Large intestine (tissue), 3 donors: Measurements from ENCODE around the gene CCDC43. TPM values are rescaled to one million over a fixed set of nuclear protein-coding genes. Genes with fewer than 3 reads are reported as not detected.
A peak's percentile ranks its signal among the peaks of the same experiment; 100 is the strongest.
"Not testable (repeated sequence)": the region's sequence is repeated elsewhere in the genome, so short reads cannot be mapped to it uniquely, and the experiment has no call there.

Experiments used
- DNase-seq, 2 donors: peaks; one replicate each; pipeline versions ENCODE4 v3.0.0 to v3.0.0-alpha.2; 2013
- H3K27ac ChIP-seq: one replicate; pipeline ENCODE4 v1.5.1; 2013; ENCODE audit warnings: low read length
- H3K27me3 ChIP-seq: 2 replicates; pipeline ENCODE4 v1.6.1; 2013; ENCODE audit warnings: low read length; ENCODE audit not compliant: control insufficient read depth, insufficient read depth
- H3K36me3 ChIP-seq: 2 replicates; pipeline ENCODE4 v1.6.1; 2013; ENCODE audit warnings: low read length; ENCODE audit not compliant: control insufficient read depth, insufficient read depth
- H3K4me1 ChIP-seq: one replicate; pipeline ENCODE4 v1.6.1; 2013; ENCODE audit warnings: low read length; ENCODE audit not compliant: control insufficient read depth, insufficient read depth
- H3K4me3 ChIP-seq: one replicate; pipeline ENCODE4 v1.5.1; 2013; ENCODE audit warnings: low read length
- H3K9me3 ChIP-seq: one replicate; pipeline ENCODE4 v1.6.1; 2013; ENCODE audit warnings: mild to moderate bottlenecking, low read depth, low read length, moderate library complexity; ENCODE audit not compliant: control insufficient read depth
- WGBS: methylation state at CpG from one replicate; pipeline ENCODE4 v1.1.5; 2013; ENCODE audit warnings: low lambda C conversion rate; ENCODE audit not compliant: insufficient coverage; 5-methylcytosine and 5-hydroxymethylcytosine counted together
- polyA plus RNA-seq: library from polyadenylated mRNA; unstranded; fragments of 120-200 nt; gene quantifications from one replicate; pipeline ENCODE4 v1.2.1, GENCODE V29; 2013

The CCDC43 gene
- polyA plus RNA-seq, 1 donor, result 25.5 TPM

DNA sequence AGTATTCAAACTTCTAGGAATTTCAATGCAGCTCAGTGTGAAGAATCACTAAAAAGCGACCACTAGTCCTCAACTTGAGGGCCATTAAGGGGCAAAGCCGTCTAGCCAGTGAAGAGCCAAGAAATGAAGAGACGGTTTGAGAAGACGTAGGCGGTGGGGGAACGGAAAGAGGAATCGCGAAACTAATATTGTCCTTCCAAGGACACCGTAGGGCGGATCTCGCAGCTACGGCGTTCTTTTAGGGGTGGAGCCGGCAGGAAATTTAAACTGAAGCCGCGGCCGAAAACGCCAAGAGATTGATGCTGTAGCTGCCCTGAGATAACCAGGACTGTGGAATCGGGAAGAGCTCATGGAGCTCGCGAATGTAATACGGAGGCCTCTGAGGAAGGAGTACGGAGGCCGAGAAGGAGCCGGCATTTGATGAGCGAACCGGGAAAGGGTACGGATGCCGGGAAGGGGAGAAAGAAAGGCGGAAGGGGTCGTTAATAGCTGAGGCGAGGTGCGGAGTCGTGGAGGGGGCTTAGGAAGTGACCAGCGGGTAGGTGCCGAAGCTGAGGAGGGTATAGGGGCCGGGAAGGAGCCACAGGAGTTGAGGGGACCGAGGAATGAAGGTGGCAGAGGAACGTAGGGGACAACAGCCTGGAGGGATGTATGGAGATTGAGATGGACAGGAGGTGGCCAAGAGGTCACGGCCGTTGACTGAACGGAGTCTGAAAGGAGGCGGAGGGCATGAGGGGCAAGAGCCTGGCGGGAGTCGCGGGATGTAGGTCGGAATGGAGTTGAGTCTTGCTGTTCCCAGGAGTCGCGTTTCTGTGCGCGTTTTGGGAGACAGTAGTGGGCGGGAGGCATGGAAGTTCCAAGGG, 19.1 kb upstream of the CCDC43 start, which contains the start of gene DBF4B:
Gene DBF4B (plus strand): TSS at position 265 of the 863 bp plus-strand sequence. CDS start 156 bp downstream, at position 421.
- Histone ChIP-seq H3K36me3 (no peaks in the 10 kb centered on the region), H3K9me3 (no peaks in the 10 kb centered on the region), H3K27me3 (no peaks in the 10 kb centered on the region), H3K4me1 (no peaks in the 10 kb centered on the region), H3K4me3 (peak within 1 kb of the TSS; percentile 83), H3K27ac (peak within 1 kb of the TSS; percentile 63)
- peak; percentile 78 to 94 for DNase-seq
- 2% methylated on average over 13 of the region's 52 CpGs for WGBS

DNA sequence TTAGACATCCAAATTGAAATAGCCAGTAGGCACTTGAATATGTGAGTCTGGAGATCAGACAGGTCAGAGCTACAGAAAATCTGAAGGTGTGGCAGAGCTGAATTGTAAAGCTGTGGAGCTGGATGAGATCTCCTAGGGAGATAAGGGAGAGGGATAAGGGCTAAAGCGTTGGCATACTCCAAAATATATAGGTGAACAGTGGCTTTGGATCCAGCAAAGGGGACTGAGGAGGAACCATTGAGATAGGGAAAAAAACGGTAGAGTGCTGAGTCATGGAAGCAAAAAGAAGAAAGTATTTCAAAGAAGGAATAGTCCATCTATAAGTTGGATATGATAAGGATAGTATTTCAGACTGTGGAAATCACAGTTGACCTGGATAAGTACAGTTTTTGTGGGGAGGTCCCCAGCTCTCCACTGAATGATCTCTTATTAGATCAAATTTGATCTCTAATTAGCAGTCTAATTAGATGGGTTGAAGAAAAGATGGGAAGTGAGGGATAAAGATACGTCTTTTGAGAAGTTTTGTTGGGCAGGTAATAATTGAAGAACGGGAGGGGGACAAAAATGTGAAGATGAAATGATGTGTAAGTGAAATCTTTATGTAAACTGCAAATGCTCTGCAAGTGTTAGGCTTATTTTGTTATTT, 18.3 kb upstream of the CCDC43 start:
- peak in 1 of 2 donors; percentile 3 for DNase-seq
- Histone ChIP-seq H3K4me3 (peak overlapping the region; percentile 83), H3K27ac (peak overlapping the region; percentile 63), H3K4me1 (no peaks in the 10 kb centered on the region), H3K9me3 (no peaks in the 10 kb centered on the region), H3K27me3 (no peaks in the 10 kb centered on the region), H3K36me3 (no peaks in the 10 kb centered on the region)
- whole genome bisulfite sequencing, result 44% methylated on average over 2 of the region's 4 CpGs

DNA sequence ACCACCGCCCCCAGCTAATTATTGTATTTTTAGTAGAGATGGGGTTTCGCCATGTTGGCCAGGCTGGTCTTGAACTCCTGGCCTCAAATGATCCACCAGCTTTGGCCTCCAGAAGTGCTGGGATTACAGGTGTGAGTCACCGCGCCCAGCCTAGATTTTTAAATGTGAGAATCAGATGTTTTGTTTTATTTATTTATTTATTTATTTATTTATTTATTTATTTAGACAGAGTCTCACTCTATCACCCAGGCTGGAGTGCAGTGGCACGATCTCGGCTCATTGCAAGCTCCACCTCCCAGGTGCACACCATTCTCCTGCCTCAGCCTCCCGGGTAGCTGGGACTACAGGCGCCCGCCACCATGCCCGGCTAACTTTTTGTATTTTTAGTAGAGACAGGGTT, 10.7 kb upstream of the CCDC43 start:
- not testable (repeated sequence) for H3K36me3 ChIP-seq, H3K9me3 ChIP-seq, H3K4me1 ChIP-seq, H3K27me3 ChIP-seq, DNase-seq, H3K4me3 ChIP-seq, H3K27ac ChIP-seq
- no CpG with 5 or more reads among the region's 10 CpGs for WGBS

DNA sequence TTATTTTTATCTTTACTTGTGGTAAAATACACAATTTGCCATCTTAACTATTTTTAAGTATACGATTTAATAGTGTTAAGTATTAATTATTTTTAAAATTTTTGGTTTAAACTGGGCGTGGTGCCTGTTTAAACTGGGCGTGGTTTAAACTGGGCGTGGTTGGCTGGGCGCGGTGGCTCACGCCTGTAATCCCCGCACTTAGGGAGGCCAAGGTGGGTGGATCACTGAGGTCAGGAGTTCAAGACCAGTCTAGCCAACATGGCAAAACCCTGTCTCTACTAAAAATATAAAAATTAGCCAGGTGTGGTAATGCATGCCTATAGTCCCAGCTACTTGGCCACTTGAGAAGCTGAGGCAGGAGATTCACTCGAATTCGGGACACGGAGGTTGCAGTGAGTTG, 4.0 kb upstream of the CCDC43 start:
- no peak overlapping the region for H3K4me3 ChIP-seq
- 94% methylated on average over 3 of the region's 11 CpGs for WGBS
- H3K36me3 ChIP-seq, result no peaks in the 10 kb centered on the region
- no peaks in the 10 kb centered on the region for H3K27me3 ChIP-seq
- H3K9me3 ChIP-seq, result no peaks in the 10 kb centered on the region
- H3K4me1 ChIP-seq, result no peaks in the 10 kb centered on the region
- DNase-seq, result no peak
- no peak overlapping the region for H3K27ac ChIP-seq

DNA sequence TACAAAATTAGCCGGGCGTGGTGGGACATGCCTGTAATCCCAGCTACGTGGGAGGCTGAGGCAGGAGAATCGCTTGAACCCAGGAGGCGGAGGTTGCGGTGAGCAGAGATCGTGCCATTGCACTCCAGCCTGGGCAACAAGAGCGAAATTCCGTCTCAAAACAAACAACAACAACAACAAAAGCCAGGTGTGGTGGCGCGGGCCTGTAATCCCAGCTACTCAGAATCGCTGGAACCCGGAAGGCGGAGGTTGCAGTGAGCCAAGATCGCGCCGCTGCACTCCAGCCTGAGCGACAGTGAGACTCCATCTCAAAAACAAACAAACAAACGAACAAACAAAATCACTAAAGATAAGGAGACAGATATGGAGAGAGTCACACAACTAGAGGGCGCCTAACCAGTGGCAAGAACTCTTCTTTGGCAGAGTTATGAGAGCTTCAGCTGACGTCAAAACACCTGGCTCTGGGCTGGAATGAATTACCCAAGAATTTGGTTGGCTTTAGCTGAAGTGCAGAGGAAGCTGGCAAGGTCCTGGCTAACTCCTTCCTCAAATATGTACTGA, 1.2 kb upstream of the CCDC43 start:
- H3K4me3 ChIP-seq, H3K27me3 ChIP-seq, H3K36me3 ChIP-seq, H3K9me3 ChIP-seq, H3K4me1 ChIP-seq: not testable (repeated sequence)
- peak in 1 of 2 donors; percentile 5 for DNase-seq
- H3K27ac ChIP-seq, result peak overlapping the region; percentile 89
- WGBS, result 73% methylated on average over 3 of the region's 21 CpGs

DNA sequence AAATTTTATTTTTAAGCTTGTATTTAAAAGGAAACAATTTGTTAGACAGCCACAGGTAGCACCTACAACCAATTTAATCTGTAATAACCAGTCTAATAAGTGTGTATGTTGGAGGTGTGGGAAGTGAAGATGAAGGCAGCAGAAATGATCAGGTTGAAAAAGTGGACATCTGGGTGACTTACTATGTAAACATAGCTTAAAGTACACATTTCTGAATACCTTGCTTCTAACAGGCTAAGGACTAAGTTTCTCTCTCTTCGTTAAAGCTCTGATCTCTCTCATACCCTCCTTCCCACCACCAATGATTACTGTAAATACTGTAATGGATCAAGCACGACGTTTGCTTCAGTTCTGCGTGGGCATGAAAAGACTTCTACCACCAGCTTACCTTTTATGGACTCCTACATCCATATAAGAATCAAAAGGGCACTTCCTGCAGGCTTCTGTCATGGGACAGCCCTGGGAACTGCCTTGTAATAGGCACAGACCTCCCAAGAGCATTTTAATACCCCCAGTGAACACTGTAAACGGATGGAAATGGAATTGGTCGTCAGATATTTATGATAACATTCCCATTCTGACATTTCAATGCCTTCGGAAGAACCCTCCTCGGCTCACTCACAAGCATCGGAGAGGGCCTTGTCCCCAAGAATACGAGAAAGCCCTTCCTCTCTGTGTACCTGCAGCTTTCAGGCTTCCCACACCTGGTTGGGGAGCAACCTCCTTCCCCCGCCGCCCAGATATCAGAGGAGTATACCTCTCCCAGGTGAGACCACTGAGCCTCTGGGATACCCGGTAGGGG, 700 bp downstream of the CCDC43 start:
- DNase-seq, result peak in 1 of 2 donors; percentile 62
- Histone ChIP-seq H3K4me3 (peak overlapping the region; percentile 75), H3K36me3 (peaks cover 9% of the 10 kb centered on the region), H3K4me1 (peaks cover 5% of the 10 kb centered on the region), H3K27ac (peak overlapping the region; percentile 89), H3K27me3 (no peaks in the 10 kb centered on the region), H3K9me3 (no peaks in the 10 kb centered on the region)
- WGBS, result no CpG with 5 or more reads among the region's 13 CpGs

DNA sequence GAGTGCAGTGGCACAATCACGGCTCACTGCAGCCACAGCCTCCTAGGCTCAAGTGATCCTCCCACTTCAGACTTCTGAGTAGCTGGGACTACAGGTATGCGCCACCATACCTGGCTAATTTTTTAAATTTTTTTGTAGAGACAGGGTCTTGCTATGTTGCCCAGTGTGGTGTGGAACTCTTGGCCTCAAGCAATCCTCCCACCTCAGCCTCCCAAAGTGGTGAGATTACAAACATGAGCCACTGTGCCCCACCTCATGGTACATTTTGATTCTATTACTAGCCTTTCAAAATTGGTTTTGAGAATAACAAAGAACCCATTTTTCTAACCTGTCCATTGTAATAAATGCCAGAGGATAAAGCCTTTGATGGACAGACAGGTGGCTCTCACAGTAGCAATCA, 1.4 kb downstream of the CCDC43 start:
- WGBS, result no CpG with 5 or more reads among the region's 2 CpGs
- Histone ChIP-seq H3K27ac (no peak overlapping the region), H3K36me3 (peaks cover 14% of the 10 kb centered on the region), H3K9me3 (no peaks in the 10 kb centered on the region), H3K4me1 (peaks cover 5% of the 10 kb centered on the region), H3K4me3 (no peak overlapping the region), H3K27me3 (no peaks in the 10 kb centered on the region)
- no peak for DNase-seq

DNA sequence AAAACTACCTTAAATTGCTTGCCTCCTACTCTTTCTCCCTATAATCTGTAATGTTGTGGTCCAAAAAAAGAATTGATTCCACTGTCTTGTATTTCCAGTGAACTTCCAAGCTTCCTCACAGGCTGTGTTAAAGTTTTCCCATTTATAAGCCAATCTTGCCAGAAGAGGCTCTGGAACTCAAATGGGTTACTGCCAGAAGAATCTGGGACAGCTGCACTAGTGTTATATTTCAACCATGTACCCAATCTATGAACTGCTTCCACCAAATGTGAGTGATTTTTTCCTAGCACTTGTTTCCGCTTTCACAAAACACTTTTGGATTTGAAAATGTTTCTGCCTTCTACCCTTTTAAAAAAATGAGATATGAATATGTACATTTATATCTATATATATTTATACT, 1.8 kb downstream of the CCDC43 start:
- Histone ChIP-seq H3K27me3 (no peaks in the 10 kb centered on the region), H3K9me3 (no peaks in the 10 kb centered on the region), H3K27ac (no peak overlapping the region), H3K36me3 (peaks cover 15% of the 10 kb centered on the region), H3K4me3 (no peak overlapping the region), H3K4me1 (peaks cover 5% of the 10 kb centered on the region)
- DNase-seq, result no peak
- WGBS, result 89% methylated on average over 1 of the region's 1 CpG

DNA sequence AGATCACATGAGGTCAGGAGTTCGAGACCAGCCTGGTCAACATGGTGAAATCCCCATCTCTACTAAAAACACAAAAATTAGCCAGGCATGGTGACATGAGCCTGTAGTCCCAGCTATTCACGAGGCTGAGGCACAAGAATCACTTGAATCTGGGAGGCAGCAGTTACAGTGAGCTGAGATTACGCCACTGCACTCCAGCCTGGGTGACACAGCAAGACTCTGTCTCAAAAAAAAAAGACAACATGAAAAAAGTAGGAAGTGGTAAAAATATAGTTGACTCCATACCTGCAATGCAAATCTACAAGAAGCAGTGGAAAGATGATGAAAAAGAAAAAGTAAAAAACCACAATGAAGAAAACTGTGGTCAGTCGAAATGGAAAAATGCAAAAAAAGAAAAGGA, 6.3 kb downstream of the CCDC43 start:
- not testable (repeated sequence) for H3K9me3 ChIP-seq, H3K4me1 ChIP-seq, H3K27me3 ChIP-seq, H3K4me3 ChIP-seq, DNase-seq, H3K27ac ChIP-seq
- peaks cover 44% of the 10 kb centered on the region for H3K36me3 ChIP-seq
- 100% methylated on average over 1 of the region's 4 CpGs for WGBS

DNA sequence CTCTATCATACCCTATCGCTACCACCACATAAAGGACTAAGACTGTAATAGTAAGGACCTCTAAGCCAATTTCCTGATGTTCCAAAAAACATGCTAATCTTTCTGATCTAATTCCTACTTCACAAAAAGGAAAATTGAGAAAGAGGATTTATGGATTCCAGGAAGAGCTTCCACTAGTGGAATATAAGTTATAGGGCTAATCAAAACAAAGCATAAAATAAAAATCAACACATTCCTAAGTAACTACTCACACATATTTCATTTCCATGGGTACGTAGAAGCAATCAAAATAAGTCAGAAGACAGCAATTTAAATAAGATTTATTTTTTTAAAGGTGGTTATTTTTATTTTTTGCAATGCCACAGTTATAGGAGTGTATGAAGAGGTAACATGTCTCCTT, 12.4 kb downstream of the CCDC43 start:
- no peak overlapping the region for H3K4me3 ChIP-seq
- no peak for DNase-seq
- H3K9me3 ChIP-seq, result no peaks in the 10 kb centered on the region
- 67% methylated on average over 1 of the region's 2 CpGs for WGBS
- no peaks in the 10 kb centered on the region for H3K27me3 ChIP-seq
- peaks cover 33% of the 10 kb centered on the region for H3K36me3 ChIP-seq
- H3K27ac ChIP-seq, result no peak overlapping the region
- no peaks in the 10 kb centered on the region for H3K4me1 ChIP-seq
